B cell (primary cell): ENCODE data around the gene ADD3. TPM values are rescaled to one million over a fixed set of nuclear protein-coding genes. Genes with fewer than 3 reads are reported as not detected.

Experiments used
- ATAC-seq: fragments of 200-7000 bp; cut with Tn5 transposase; one replicate; pipeline ENCODE4 v1.10.0; 2021; ENCODE audit warnings: low read depth, mild to moderate bottlenecking, moderate number of reproducible peaks, moderate library complexity
- CTCF ChIA-PET: fragments of 350-600 bp; sonication (Branson Sonifier 250); formaldehyde crosslinking; loops from one replicate; lab custom pipeline; 2021; ENCODE audit warnings: antibody characterized with exemption, inconsistent platforms; lab: Charles Lee
- POLR2A ChIA-PET: fragments of 350-600 bp; sonication (Branson Sonifier 250); formaldehyde crosslinking; loops from one replicate; lab custom pipeline; 2021; ENCODE audit warnings: antibody characterized with exemption; lab: Charles Lee
- DNase-seq: peaks from one replicate; pipeline ENCODE4 v3.0.0; 2013
- H2AFZ ChIP-seq: 2 replicates; pipeline ENCODE4 v1.6.1; 2012; ENCODE audit warnings: mild to moderate bottlenecking, low read depth, low read length; ENCODE audit not compliant: insufficient read depth, poor library complexity, severe bottlenecking
- H3K27ac ChIP-seq, 2 donors: 1 replicate in 1 of 2; 2 replicates in 1 of 2; pipeline ENCODE4 v1.5.1; 2012 to 2013; ENCODE audit warnings: low read length in 2 of 2, mild to moderate bottlenecking in 2 of 2, moderate library complexity in 1 of 2
- H3K27me3 ChIP-seq, 4 experiments: fragments of 200-600 bp in 1 of 4; sonication (generic) in 1 of 4; replicated peaks in 1 of 4; 1 replicate in 2 of 4; 2 replicates in 2 of 4; pipeline versions ENCODE4 v1.6.1 to v1.7.0; 2013 to 2016; ENCODE audit warnings: low read length in 3 of 4, mild to moderate bottlenecking in 2 of 4, mixed read lengths in 1 of 4, moderate library complexity in 1 of 4; ENCODE audit not compliant: insufficient read depth in 4 of 4, control insufficient read depth in 3 of 4; ENCODE audit errors: control extremely low read depth in 1 of 4
- H3K36me3 ChIP-seq, 2 experiments: replicated peaks in 1 of 2; 1 replicate in 1 of 2; 2 replicates in 1 of 2; pipeline versions ENCODE4 v1.6.1 to v1.7.1; 2013; ENCODE audit warnings: low read length in 1 of 2; ENCODE audit not compliant: insufficient read depth in 2 of 2, control insufficient read depth in 1 of 2; ENCODE audit errors: control extremely low read depth in 1 of 2, extremely low read depth in 1 of 2
- H3K4me1 ChIP-seq, 2 donors: fragments of 200-600 bp in 1 of 2; sonication (generic) in 1 of 2; 1 replicate in 1 of 2; 2 replicates in 1 of 2; pipeline versions ENCODE4 v1.5.1 to v1.6.1; 2013 to 2017; ENCODE audit warnings: low read length in 2 of 2; ENCODE audit not compliant: control insufficient read depth in 2 of 2, insufficient read depth in 2 of 2
- H3K4me2 ChIP-seq: replicated peaks from 2 replicates; pipeline ENCODE3; 2012; ENCODE audit warnings: mild to moderate bottlenecking, low read depth, low read length; ENCODE audit not compliant: poor library complexity, severe bottlenecking
- H3K4me3 ChIP-seq, 5 experiments: fragments of 200-600 bp in 1 of 5; sonication (generic) in 1 of 5; 1 replicate in 3 of 5; 2 replicates in 2 of 5; pipeline versions ENCODE4 v1.5.1 to v1.7.0; 2011 to 2016; ENCODE audit warnings: low read length in 4 of 5, mild to moderate bottlenecking in 4 of 5, low read depth in 2 of 5, control low read depth in 1 of 5, moderate library complexity in 1 of 5; ENCODE audit not compliant: insufficient read depth in 1 of 5; ENCODE audit errors: control extremely low read depth in 1 of 5, extremely low read depth in 1 of 5
- H3K79me2 ChIP-seq: fragments of 200-600 bp; sonication (generic); one replicate; pipeline ENCODE4 v1.6.0; 2016; ENCODE audit warnings: low read length; ENCODE audit not compliant: control insufficient read depth, insufficient read depth
- H3K9ac ChIP-seq: fragments of 200-600 bp; sonication (generic); 2 replicates; pipeline ENCODE4 v1.6.1; 2017; ENCODE audit warnings: mild to moderate bottlenecking, low read length, moderate library complexity
- H3K9me3 ChIP-seq, 3 donors: one replicate each; pipeline versions ENCODE4 v1.6.1 to v1.7.1; 2013; ENCODE audit warnings: low read length in 2 of 3; ENCODE audit not compliant: control insufficient read depth in 2 of 3, insufficient read depth in 1 of 3; ENCODE audit errors: control extremely low read depth in 1 of 3
- H4K20me1 ChIP-seq: 2 replicates; pipeline ENCODE4 v1.6.0; 2012; ENCODE audit warnings: mild to moderate bottlenecking, low read length; ENCODE audit not compliant: insufficient read depth, control insufficient read depth, poor library complexity, severe bottlenecking
- H3K27ac Mint-ChIP-seq: one replicate; pipeline ENCODE4 v1.8.0; 2021; ENCODE audit warnings: mixed read lengths
- H3K27me3 Mint-ChIP-seq: one replicate; pipeline ENCODE4 v1.8.0; 2021; ENCODE audit warnings: mixed read lengths
- H3K4me1 Mint-ChIP-seq: one replicate; pipeline ENCODE4 v1.8.0; 2021; ENCODE audit warnings: mixed read lengths
- H3K4me3 Mint-ChIP-seq: one replicate; pipeline ENCODE4 v1.8.0; 2021; ENCODE audit warnings: mixed read lengths
- H3K9me3 Mint-ChIP-seq: one replicate; pipeline ENCODE4 v1.8.0; 2022; ENCODE audit warnings: mixed read lengths; ENCODE audit not compliant: insufficient read depth
- CTCF ChIP-seq: fragments of 200-600 bp; IDR thresholded peaks from one replicate; pipeline ENCODE4 v1.8.0; 2022; ENCODE audit warnings: antibody characterized with exemption, mild to moderate bottlenecking
- EZH2 ChIP-seq: IDR thresholded peaks from 2 replicates; pipeline ENCODE4 v1.6.1; 2012; ENCODE audit warnings: borderline replicate concordance, low read depth, mild to moderate bottlenecking, moderate library complexity, low read length; ENCODE audit not compliant: insufficient read depth, poor library complexity, severe bottlenecking
- WGBS: methylation state at CpG from one replicate; pipeline ENCODE4 v1.1.5; 2013; ENCODE audit warnings: missing lambda C conversion rate; ENCODE audit not compliant: insufficient coverage; 5-methylcytosine and 5-hydroxymethylcytosine counted together
- intact Hi-C: fragments of 100-400 bp; cut with micrococcal nuclease; formaldehyde crosslinking; loops from one replicate; pipeline ENCODE4 v1.10.0; 2022
- polyA plus RNA-seq: library from polyadenylated mRNA; depleted of rRNA; stranded (reverse); fragments of >200 nt; gene quantifications from 2 replicates; pipeline ENCODE4 v1.2.3, GENCODE V29; 2012
- total RNA-seq, 2 donors: library from RNA; stranded (reverse); fragments of 120-200 nt in 1 of 2; gene quantifications; 1 replicate in 1 of 2; 2 replicates in 1 of 2; pipeline versions ENCODE4 v1.2.3 to v1.2.4, GENCODE V29; 2013 to 2022

ADD3 gene
- total and polyA plus RNA-seq, 2 donors (not counting 1 experiment from before 2014, with no cell fraction given) = 156 to 185 TPM

GRCh38 chr10:110029450-110029849 lies 21.7 kb downstream of the ADD3 start:
- no peak for TF ChIP-seq EZH2
- H3K27me3 Mint-ChIP-seq = no peaks in the 10 kb centered on the region
- no peak overlapping the region for H3K4me2 ChIP-seq
- no peak overlapping the region for H3K27ac ChIP-seq
- intact Hi-C loops = no loop called here
- DNase-seq (no peak), ATAC-seq (no peak)
- peaks cover 3 to 9% of the 10 kb centered on the region in 2 donors for H3K4me1 ChIP-seq
- no peaks in the 10 kb centered on the region for H3K27me3 ChIP-seq
- POLR2A ChIA-PET = no interaction called here
- H3K4me3 Mint-ChIP-seq = no peak overlapping the region
- peaks cover 0 to 3% of the 10 kb centered on the region in 2 experiments for H3K36me3 ChIP-seq
- peaks cover 96% of the 10 kb centered on the region for H3K79me2 ChIP-seq
- CTCF ChIA-PET = interaction anchor here (1.6 kb wide), 1 partner anchor 48 kb away, joined by 4 read pairs; no protein-coding TSS in a partner anchor
- H3K4me3 ChIP-seq = no peak overlapping the region
- H4K20me1 ChIP-seq = peaks cover 45% of the 10 kb centered on the region
- peaks cover 41% of the 10 kb centered on the region for H3K4me1 Mint-ChIP-seq
- H3K9ac ChIP-seq = no peak overlapping the region
- no peaks in the 10 kb centered on the region for H3K9me3 ChIP-seq
- H3K9me3 Mint-ChIP-seq = no peaks in the 10 kb centered on the region
- no peak overlapping the region for H2AFZ ChIP-seq
- H3K27ac Mint-ChIP-seq = no peak overlapping the region
- no CpG with 5 or more reads among the region's 2 CpGs for WGBS

DNA sequence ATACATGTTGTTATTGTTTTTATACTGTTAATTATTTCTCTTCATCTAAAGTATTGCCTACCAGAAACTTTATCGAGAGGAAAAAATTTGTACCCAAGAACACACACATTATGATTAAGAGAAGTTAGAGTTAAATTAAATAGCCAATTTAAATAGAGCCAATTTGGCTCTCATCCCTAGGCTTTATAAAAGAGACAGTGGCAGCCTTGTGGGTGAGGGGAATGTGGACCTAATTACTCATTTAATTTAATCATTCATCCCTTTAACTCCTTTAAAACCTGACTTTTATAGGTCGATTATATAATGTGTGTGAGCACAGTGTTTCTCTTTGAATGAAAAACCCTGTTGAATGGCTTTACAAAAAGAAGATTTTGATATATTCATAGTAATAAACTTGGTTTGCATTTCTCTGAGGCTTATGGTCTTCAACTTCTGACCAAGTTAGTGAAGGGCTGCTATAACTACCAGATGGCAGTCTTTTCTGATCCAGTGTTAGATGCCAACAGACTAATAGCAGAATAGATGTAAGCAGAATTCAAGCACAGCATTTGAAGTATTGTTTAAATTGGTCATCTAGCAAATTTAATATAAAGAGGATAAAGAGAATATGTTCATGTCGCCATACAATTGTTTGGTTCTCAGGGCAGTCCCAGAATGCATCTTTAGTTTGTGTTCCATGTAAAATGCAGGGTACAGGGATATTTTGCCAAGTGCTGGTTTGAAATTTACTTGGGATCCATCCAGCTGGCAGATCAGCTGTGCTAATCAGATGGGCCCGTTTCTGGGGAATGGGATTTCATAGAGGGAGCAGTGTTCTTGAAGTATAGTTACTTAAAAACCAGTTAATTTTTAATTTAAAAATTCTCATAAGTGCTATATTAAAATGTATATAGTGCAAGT lies 25.3 kb downstream of the ADD3 start:
- Histone ChIP-seq H4K20me1 (peaks cover 43% of the 10 kb centered on the region), H3K36me3 (peaks cover 0 to 2% of the 10 kb centered on the region in 2 experiments), H3K9me3 (no peaks in the 10 kb centered on the region), H3K27ac (no peak overlapping the region), H2AFZ (no peak overlapping the region), H3K27me3 (no peaks in the 10 kb centered on the region), H3K4me3 (no peak overlapping the region), H3K9ac (no peak overlapping the region), H3K4me2 (no peak overlapping the region), H3K4me1 (peaks cover 18 to 24% of the 10 kb centered on the region in 2 donors), H3K79me2 (peaks cover 97% of the 10 kb centered on the region)
- Mint-ChIP-seq H3K4me1 (peaks cover 52% of the 10 kb centered on the region), H3K4me3 (no peak overlapping the region), H3K27me3 (no peaks in the 10 kb centered on the region), H3K9me3 (no peaks in the 10 kb centered on the region), H3K27ac (no peak overlapping the region)
- 100% methylated on average over 1 of the region's 4 CpGs for WGBS
- intact Hi-C loops = no loop called here
- ATAC-seq (no peak), DNase-seq (no peak)
- ChIA-PET POLR2A (no interaction called here), CTCF (interaction anchor here (0.5 to 0.6 kb wide), 2 partner anchors 19 to 80 kb away, joined by 3 read pairs; no protein-coding TSS in a partner anchor)
- no peak for TF ChIP-seq CTCF
- no peak for TF ChIP-seq EZH2
